ENCODE measurements around the gene SH3RF2.
A peak's percentile ranks its signal among the peaks of the same experiment; 100 is the strongest.

SH3RF2 gene

DNA sequence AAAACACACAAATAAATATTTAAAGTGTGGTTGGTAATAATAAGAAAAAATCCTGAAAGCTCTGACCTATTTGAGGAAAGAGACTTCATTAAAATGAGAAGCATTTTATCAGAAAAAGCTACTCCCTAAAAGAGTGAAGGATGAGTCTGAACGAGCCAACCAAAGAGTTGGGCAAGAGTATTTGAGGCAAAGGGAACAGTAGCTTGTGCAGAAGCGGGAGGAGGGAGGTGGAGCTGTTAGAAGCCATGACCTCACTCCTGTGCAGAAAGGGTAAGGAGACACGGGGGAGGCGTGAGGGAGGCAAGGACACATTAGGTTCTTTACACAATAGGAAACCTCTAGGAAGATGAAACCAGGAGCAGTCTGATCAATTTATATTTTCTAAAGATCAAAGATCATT, 29.4 kb downstream of the SH3RF2 start:
- H3K4me1 ChIP-seq (ENCODE audit: control insufficient read depth, insufficient read depth, low read length, poor library complexity, severe bottlenecking), result peaks cover 13% of the 10 kb centered on the region
- H3K9me3 ChIP-seq (ENCODE audit: control insufficient read depth, low read length), result no peaks in the 10 kb centered on the region
- 90 to 100% methylated on average over 1 to 2 of the region's 4 CpGs for WGBS, 2 experiments (ENCODE audit: insufficient coverage in 2 of 2)
- no peak overlapping the region for H3K27ac ChIP-seq (ENCODE audit: low read depth, low read length, severe bottlenecking)
- H3K36me3 ChIP-seq (ENCODE audit: control insufficient read depth, insufficient read depth, low read length), result no peaks in the 10 kb centered on the region
- no peak overlapping the region for H3K4me3 ChIP-seq (ENCODE audit: extremely low read depth, insufficient read depth, low read length, poor library complexity, severe bottlenecking)

DNA sequence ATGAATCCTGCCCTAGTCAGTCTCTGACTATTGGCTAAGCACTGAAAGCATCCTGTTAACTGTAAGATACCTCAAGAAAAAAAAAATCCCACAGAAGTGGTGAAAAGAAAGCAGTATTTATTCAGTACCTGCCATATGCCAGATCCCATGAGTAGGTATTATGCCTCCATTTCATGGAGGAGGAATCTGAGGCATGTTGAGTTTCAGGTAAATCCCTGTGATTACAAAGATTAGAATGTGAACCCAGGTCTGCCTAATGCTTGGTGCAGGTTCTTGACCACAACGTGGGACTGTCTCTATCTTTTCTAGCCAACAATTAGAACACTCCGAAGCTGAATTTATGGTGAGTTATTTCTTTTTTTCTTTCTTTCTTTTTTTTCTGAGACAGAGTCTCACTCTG, 30.9 kb downstream of the SH3RF2 start:
- Histone ChIP-seq H3K9me3 (ENCODE audit: control insufficient read depth, low read length) (no peaks in the 10 kb centered on the region), H3K27ac (ENCODE audit: low read depth, low read length, severe bottlenecking) (no peak overlapping the region), H3K4me3 (ENCODE audit: extremely low read depth, insufficient read depth, low read length, poor library complexity, severe bottlenecking) (no peak overlapping the region), H3K36me3 (ENCODE audit: control insufficient read depth, insufficient read depth, low read length) (no peaks in the 10 kb centered on the region), H3K4me1 (ENCODE audit: control insufficient read depth, insufficient read depth, low read length, poor library complexity, severe bottlenecking) (peaks cover 6% of the 10 kb centered on the region)
- no CpG with 5 or more reads among the region's 2 CpGs for WGBS, 2 experiments (ENCODE audit: insufficient coverage in 2 of 2)

DNA sequence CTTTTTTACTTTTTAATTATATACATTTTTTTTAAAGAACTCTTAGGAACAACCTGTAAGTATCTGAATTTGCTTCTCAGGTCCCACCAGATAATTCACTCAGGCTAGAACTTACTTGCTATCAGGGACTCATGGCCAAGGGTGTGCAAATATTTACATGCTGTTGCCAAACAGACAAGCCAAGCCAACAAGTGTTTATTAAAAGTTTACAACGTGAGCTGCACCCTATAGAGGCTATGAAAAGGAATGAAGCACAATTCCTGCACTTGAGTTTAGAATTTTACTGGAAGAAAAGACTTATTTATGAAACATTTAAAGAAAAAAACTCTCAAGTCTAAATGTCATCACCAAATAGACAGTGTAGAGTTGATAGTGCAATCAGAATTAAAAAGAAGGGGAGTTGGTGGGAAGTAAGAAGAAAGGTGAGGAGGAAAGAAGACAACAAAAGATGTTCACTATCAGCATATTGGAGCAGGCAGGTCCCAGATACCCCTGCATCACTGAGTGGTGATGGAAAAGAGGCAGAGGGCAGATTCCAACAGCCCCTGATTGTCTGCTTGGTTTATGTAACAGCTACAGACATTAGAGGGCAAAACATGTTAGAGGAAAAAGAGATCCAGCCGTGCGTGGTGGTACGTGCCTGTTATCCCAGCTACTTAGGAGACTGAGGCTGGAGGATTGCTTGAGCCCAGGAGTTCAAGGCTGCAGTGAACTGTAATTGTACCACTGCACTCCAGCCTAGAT, 32.8 kb downstream of the SH3RF2 start:
- no peak overlapping the region for H3K27ac ChIP-seq (ENCODE audit: low read depth, low read length, severe bottlenecking)
- H3K9me3 ChIP-seq (ENCODE audit: control insufficient read depth, low read length), result peaks cover 3% of the 10 kb centered on the region
- H3K4me1 ChIP-seq (ENCODE audit: control insufficient read depth, insufficient read depth, low read length, poor library complexity, severe bottlenecking), result peaks cover 5% of the 10 kb centered on the region
- 96% methylated on average over 3 to 4 of the region's 4 CpGs for WGBS, 2 experiments (ENCODE audit: insufficient coverage in 2 of 2)
- no peaks in the 10 kb centered on the region for H3K36me3 ChIP-seq (ENCODE audit: control insufficient read depth, insufficient read depth, low read length)
- no peak overlapping the region for H3K4me3 ChIP-seq (ENCODE audit: extremely low read depth, insufficient read depth, low read length, poor library complexity, severe bottlenecking)

DNA sequence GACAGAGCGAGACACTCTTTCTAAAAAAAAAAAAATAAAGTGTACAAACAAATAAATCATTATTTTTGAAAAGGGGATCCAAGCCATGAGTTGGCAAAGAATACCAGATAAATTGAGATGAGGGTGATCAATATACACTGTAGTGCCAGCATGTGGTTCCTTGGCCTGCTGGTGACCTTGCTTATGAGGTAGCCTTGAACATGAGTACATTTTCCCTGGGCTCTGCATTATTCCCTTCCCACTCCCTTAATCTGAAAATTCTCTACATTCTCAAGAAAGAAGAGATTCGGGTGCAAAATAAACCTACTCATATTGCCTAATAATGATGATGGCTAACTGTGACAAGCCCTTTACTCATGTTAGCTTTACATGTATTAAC, 33.3 kb downstream of the SH3RF2 start:
- Histone ChIP-seq H3K27ac (ENCODE audit: low read depth, low read length, severe bottlenecking) (no peak overlapping the region), H3K4me1 (ENCODE audit: control insufficient read depth, insufficient read depth, low read length, poor library complexity, severe bottlenecking) (peaks cover 5% of the 10 kb centered on the region), H3K9me3 (ENCODE audit: control insufficient read depth, low read length) (peaks cover 3% of the 10 kb centered on the region), H3K4me3 (ENCODE audit: extremely low read depth, insufficient read depth, low read length, poor library complexity, severe bottlenecking) (no peak overlapping the region), H3K36me3 (ENCODE audit: control insufficient read depth, insufficient read depth, low read length) (no peaks in the 10 kb centered on the region)
- WGBS, 2 experiments (ENCODE audit: insufficient coverage in 2 of 2), result no CpG with 5 or more reads among the region's 2 CpGs

DNA sequence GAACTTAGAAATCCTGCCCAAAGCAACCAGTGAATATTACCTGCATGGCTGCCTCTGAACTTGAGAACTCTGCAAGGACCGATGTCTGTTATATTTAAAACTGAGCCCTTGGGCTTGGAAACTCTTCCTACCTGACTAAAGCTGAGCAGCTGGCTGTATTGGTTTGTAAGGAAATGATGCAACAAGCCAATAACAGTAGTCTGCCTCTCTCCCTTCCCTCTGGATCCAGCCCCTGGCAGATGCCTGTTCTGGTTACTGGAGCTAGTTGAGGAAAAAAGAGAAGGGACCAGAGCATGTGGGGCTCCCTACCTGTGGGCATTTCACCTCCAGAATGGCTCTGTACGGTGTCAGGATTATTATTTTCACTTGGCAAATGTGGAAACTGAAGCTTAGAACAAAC, 34.7 kb downstream of the SH3RF2 start:
- H3K9me3 ChIP-seq (ENCODE audit: control insufficient read depth, low read length), result peaks cover 3% of the 10 kb centered on the region
- peaks cover 19% of the 10 kb centered on the region for H3K4me1 ChIP-seq (ENCODE audit: control insufficient read depth, insufficient read depth, low read length, poor library complexity, severe bottlenecking)
- no peak overlapping the region for H3K4me3 ChIP-seq (ENCODE audit: extremely low read depth, insufficient read depth, low read length, poor library complexity, severe bottlenecking)
- WGBS, 2 experiments (ENCODE audit: insufficient coverage in 2 of 2), result 82% methylated on average over 2 of the region's 2 CpGs; no CpG with 5 or more reads in 1 of the 2 experiments
- H3K27ac ChIP-seq (ENCODE audit: low read depth, low read length, severe bottlenecking), result no peak overlapping the region
- no peaks in the 10 kb centered on the region for H3K36me3 ChIP-seq (ENCODE audit: control insufficient read depth, insufficient read depth, low read length)

DNA sequence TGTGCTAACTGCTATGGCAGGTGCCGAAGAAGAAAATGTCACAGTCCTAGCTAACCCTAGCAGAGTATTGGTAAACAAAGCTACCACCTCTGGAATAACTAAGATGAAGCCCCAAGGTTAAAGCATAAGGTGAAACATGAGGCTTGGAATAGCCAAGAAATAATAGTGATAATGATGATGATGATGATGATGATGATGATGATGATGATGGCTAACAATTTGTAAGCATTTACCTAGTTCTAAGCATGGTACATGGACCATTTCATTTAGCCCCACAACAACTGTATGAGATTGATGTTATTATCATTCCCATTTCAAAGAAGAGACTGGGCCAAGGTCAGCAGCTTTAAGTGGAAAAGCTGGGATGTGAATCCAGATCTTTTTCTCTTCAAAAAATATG, 35.3 kb downstream of the SH3RF2 start:
- WGBS, 2 experiments (ENCODE audit: insufficient coverage in 2 of 2), result no CpG with 5 or more reads among the region's 1 CpG

DNA sequence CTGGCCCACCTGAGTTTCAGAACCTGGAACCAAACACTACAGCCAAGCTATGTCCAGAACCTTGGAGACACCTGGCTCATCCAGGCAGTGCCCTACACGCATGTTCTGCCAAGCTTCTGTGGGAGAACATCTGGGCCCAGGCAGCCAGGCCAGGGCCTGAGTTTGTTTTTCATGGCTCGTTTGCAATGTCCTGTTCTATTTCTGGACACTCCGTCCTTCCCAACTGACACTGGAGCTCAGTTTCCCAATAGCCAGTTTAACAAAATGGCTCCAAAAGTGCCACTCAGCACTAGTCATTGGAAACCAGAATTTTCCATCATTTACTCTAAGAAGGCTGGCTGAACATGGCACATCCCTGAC, 38.6 kb downstream of the SH3RF2 start:
- 92 to 96% methylated on average over 3 of the region's 3 CpGs for WGBS, 2 experiments (ENCODE audit: insufficient coverage in 2 of 2)
- Histone ChIP-seq H3K27ac (ENCODE audit: low read depth, low read length, severe bottlenecking) (peak overlapping the region; percentile 37), H3K4me3 (ENCODE audit: extremely low read depth, insufficient read depth, low read length, poor library complexity, severe bottlenecking) (no peak overlapping the region)

More for the DNA sequence above, 35.3 kb downstream of the SH3RF2 start:
- peaks cover 24% of the 10 kb centered on the region for H3K4me1 ChIP-seq (ENCODE audit: control insufficient read depth, insufficient read depth, low read length, poor library complexity, severe bottlenecking)
- peaks cover 3% of the 10 kb centered on the region for H3K9me3 ChIP-seq (ENCODE audit: control insufficient read depth, low read length)
- H3K4me3 ChIP-seq (ENCODE audit: extremely low read depth, insufficient read depth, low read length, poor library complexity, severe bottlenecking), result no peak overlapping the region
- no peaks in the 10 kb centered on the region for H3K36me3 ChIP-seq (ENCODE audit: control insufficient read depth, insufficient read depth, low read length)
- H3K27ac ChIP-seq (ENCODE audit: low read depth, low read length, severe bottlenecking), result no peak overlapping the region

DNA sequence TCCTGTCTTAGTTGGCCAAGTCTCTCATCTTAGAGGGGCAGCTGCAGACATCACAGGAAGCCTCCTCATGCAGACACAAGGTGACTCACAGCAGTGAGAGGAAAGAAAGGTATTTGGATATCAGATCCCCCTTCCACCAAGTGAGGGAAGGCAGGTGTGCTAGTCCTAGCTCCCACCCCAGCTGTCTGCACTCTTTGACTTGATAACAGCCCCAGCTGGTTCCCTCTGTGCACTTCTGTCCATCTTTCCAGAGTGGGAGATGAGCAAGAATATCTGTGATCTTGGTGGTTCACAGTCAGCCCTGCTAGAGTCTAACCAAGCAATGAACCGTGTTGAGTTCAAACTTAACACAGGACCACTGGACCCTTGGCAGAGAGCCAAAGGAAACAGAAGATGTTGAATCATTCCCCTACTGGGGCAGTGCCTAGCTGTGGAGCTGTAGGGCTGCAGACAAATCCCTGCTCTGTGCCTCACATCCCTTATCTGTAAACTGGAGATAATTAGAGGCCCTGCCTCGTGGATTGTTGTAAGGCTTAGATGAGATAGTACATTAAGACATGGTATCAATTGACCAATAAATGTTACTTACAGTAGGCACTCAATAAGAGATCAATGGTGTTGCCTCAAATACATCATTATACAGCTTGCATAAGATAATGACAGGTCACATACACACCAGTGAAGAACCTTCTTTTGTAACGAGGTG, 39.1 kb downstream of the SH3RF2 start:
- peak overlapping the region; percentile 66 for H3K27ac ChIP-seq (ENCODE audit: low read depth, low read length, severe bottlenecking)
- H3K36me3 ChIP-seq (ENCODE audit: control insufficient read depth, insufficient read depth, low read length), result no peaks in the 10 kb centered on the region
- 92 to 100% methylated on average over 1 of the region's 3 CpGs for WGBS, 2 experiments (ENCODE audit: insufficient coverage in 2 of 2)
- peaks cover 3% of the 10 kb centered on the region for H3K9me3 ChIP-seq (ENCODE audit: control insufficient read depth, low read length)
- peaks cover 36% of the 10 kb centered on the region for H3K4me1 ChIP-seq (ENCODE audit: control insufficient read depth, insufficient read depth, low read length, poor library complexity, severe bottlenecking)
- no peak overlapping the region for H3K4me3 ChIP-seq (ENCODE audit: extremely low read depth, insufficient read depth, low read length, poor library complexity, severe bottlenecking)

More for the DNA sequence above, 38.6 kb downstream of the SH3RF2 start:
- H3K4me1 ChIP-seq (ENCODE audit: control insufficient read depth, insufficient read depth, low read length, poor library complexity, severe bottlenecking), result peaks cover 33% of the 10 kb centered on the region
- H3K9me3 ChIP-seq (ENCODE audit: control insufficient read depth, low read length), result peaks cover 3% of the 10 kb centered on the region
- no peaks in the 10 kb centered on the region for H3K36me3 ChIP-seq (ENCODE audit: control insufficient read depth, insufficient read depth, low read length)

DNA sequence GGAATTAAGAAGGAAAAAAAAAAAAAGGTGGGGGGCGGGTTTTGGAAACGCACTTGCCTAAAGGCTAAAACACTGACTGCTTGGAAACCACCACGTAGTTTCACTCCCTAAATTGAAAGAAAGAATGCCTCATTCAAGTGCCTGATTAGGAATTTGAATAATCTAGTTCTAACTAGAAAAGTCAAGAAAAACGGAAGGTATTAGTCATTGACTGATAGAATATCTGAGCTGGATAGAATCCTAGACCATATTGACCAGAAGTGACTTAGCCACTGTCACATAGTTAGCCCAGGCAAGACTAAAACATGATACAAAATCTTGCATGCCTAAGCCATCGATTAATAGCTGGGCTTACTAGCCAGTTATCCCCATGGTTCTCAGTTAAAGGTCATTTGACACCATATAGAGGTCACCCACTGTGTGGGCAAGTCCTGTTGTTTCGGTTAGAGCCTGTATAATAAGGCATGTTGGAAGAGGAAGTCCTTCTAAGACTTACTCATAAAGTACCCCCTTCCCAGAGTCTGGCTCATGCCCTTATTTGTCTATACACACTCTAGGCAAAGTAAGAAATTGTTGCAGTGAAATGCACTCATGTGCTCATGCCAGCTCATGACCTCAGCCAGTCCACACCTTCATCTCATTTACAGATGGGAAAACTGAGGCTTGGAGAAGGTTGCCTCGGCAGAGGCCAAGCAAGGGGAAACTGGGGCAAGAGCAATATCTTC, 40.2 kb downstream of the SH3RF2 start:
- peaks cover 36% of the 10 kb centered on the region for H3K4me1 ChIP-seq (ENCODE audit: control insufficient read depth, insufficient read depth, low read length, poor library complexity, severe bottlenecking)
- no peak overlapping the region for H3K4me3 ChIP-seq (ENCODE audit: extremely low read depth, insufficient read depth, low read length, poor library complexity, severe bottlenecking)
- peaks cover 3% of the 10 kb centered on the region for H3K9me3 ChIP-seq (ENCODE audit: control insufficient read depth, low read length)
- WGBS, 2 experiments (ENCODE audit: insufficient coverage in 2 of 2), result 83 to 100% methylated on average over 2 of the region's 7 CpGs
- no peaks in the 10 kb centered on the region for H3K36me3 ChIP-seq (ENCODE audit: control insufficient read depth, insufficient read depth, low read length)
- peak overlapping the region; percentile 66 for H3K27ac ChIP-seq (ENCODE audit: low read depth, low read length, severe bottlenecking)

DNA sequence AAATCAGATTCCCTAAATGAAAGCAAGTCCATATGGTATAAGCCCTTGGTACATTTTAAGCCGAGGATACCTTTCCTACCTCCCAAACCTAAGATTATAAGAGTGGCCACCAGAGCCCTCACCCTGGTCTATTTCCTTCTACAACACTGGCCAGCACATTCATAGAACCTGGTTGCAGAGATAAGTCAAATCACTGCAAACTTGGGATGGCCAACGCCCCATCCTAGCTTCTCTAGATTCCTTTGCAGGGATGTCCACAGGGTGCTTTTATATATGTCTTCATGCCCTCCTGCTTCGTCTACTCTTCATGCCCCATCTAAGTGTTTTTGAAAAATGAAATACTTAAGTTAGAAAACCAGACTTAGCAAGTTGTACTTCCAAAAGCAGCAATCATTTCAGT, 41.8 kb downstream of the SH3RF2 start:
- peaks cover 3% of the 10 kb centered on the region for H3K9me3 ChIP-seq (ENCODE audit: control insufficient read depth, low read length)
- no peak overlapping the region for H3K27ac ChIP-seq (ENCODE audit: low read depth, low read length, severe bottlenecking)
- no peak overlapping the region for H3K4me3 ChIP-seq (ENCODE audit: extremely low read depth, insufficient read depth, low read length, poor library complexity, severe bottlenecking)
- H3K36me3 ChIP-seq (ENCODE audit: control insufficient read depth, insufficient read depth, low read length), result no peaks in the 10 kb centered on the region
- WGBS, 2 experiments (ENCODE audit: insufficient coverage in 2 of 2), result 96 to 100% methylated on average over 2 to 3 of the region's 3 CpGs
- peaks cover 34% of the 10 kb centered on the region for H3K4me1 ChIP-seq (ENCODE audit: control insufficient read depth, insufficient read depth, low read length, poor library complexity, severe bottlenecking)

All from mesodermal cell (in vitro differentiated cells).